Neural progenitor cell (in vitro differentiated cells): Measurements from ENCODE around the gene KLK1.

Experiments used
- EZH2 ChIP-seq: fragments of 200-600 bp; sonication (generic); IDR thresholded peaks from 2 replicates; pipeline ENCODE4 v1.6.1; 2017; ENCODE audit warnings: antibody characterized with exemption, mild to moderate bottlenecking, moderate library complexity
- EZH2phosphoT487 ChIP-seq: fragments of 200-600 bp; sonication (generic); IDR thresholded peaks from 2 replicates; pipeline ENCODE4 v1.6.1; 2017; ENCODE audit warnings: antibody characterized with exemption
- TF ChIP-seq, protein P1 (sequence below): fragments of 200-600 bp; sonication (generic); IDR thresholded peaks from 2 replicates; pipeline ENCODE4 v1.5.1; 2017; ENCODE audit warnings: antibody characterized with exemption, mild to moderate bottlenecking

DNA sequence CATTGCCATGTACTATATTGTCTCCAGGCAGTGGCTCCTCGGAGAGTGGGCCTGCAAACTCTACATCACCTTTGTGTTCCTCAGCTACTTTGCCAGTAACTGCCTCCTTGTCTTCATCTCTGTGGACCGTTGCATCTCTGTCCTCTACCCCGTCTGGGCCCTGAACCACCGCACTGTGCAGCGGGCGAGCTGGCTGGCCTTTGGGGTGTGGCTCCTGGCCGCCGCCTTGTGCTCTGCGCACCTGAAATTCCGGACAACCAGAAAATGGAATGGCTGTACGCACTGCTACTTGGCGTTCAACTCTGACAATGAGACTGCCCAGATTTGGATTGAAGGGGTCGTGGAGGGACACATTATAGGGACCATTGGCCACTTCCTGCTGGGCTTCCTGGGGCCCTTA is 52.7 kb downstream of the KLK1 start:
- TF ChIP-seq, protein P1, sequence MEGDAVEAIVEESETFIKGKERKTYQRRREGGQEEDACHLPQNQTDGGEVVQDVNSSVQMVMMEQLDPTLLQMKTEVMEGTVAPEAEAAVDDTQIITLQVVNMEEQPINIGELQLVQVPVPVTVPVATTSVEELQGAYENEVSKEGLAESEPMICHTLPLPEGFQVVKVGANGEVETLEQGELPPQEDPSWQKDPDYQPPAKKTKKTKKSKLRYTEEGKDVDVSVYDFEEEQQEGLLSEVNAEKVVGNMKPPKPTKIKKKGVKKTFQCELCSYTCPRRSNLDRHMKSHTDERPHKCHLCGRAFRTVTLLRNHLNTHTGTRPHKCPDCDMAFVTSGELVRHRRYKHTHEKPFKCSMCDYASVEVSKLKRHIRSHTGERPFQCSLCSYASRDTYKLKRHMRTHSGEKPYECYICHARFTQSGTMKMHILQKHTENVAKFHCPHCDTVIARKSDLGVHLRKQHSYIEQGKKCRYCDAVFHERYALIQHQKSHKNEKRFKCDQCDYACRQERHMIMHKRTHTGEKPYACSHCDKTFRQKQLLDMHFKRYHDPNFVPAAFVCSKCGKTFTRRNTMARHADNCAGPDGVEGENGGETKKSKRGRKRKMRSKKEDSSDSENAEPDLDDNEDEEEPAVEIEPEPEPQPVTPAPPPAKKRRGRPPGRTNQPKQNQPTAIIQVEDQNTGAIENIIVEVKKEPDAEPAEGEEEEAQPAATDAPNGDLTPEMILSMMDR = no peak
- no peak for TF ChIP-seq EZH2phosphoT487
- no peak for TF ChIP-seq EZH2
